HG03439 (cell line): ENCODE data around the gene SLC50A1.
"Not testable (repeated sequence)": the region's sequence is repeated elsewhere in the genome, so short reads cannot be mapped to it uniquely, and the experiment has no call there.

Experiments
- ATAC-seq: cut with Tn5 transposase; IDR thresholded peaks from one replicate; pipeline ENCODE4 v1.9.1; 2021; ENCODE audit warnings: mild to moderate bottlenecking, moderate library complexity; ENCODE audit not compliant: unreplicated experiment

The SLC50A1 gene

DNA sequence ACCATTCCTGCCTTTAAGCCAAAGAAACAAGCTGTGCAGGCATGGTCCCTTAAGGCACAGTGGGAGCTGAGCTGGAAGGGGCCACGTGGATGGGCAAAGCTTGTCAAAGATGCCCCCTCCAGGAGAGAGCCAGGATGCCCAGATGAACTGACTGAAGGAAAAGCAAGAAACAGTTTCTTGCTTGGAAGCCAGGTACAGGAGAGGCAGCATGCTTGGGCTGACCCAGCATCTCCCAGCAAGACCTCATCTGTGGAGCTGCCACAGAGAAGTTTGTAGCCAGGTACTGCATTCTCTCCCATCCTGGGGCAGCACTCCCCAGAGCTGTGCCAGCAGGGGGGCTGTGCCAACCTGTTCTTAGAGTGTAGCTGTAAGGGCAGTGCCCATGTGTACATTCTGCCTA is 1.3 kb upstream of the SLC50A1 start:
- no peak for ATAC-seq

DNA sequence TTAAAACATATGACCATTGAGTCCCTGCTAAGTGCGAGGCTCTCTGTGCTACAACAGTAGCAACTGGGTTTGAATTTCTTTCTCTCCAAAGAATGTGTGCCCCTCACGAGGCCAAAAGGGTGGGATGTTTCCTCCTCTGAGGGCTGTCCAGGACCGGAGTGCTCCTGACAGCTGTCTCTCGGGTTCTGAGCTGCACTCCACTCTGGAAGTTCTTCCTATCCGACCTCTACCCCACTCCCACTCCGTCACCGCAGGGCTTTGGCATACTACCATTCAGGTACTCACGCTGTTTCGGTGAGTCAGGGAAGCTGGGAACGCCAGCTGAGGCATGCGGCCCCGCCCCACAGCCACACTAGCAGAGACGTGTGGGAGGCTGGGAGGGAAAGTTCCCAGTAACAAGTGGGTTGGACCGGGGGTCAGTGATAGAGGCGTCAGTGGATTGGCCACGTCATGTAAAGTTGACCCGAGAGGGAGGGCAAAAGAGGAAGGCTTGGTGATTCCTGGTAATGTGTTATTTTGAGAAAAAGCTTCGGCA is 705 bp upstream of the SLC50A1 start:
- ATAC-seq = no peak

DNA sequence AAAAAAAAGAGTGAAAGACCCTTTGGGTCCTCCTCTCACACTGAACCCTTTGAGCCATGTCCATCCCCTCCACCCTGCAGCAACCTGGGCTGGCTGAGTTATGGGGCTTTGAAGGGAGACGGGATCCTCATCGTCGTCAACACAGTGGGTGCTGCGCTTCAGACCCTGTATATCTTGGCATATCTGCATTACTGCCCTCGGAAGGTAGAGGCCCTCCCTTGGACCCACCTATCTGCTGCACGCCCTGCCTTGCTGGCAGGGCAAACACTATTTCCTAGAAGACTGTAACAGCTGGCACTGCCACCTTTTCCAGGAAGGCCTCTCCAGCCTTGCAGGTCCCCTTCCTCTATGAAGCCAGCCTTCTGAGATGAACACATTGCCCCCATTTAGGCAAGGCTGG is 1.1 kb downstream of the SLC50A1 start:
- ATAC-seq = no peak

DNA sequence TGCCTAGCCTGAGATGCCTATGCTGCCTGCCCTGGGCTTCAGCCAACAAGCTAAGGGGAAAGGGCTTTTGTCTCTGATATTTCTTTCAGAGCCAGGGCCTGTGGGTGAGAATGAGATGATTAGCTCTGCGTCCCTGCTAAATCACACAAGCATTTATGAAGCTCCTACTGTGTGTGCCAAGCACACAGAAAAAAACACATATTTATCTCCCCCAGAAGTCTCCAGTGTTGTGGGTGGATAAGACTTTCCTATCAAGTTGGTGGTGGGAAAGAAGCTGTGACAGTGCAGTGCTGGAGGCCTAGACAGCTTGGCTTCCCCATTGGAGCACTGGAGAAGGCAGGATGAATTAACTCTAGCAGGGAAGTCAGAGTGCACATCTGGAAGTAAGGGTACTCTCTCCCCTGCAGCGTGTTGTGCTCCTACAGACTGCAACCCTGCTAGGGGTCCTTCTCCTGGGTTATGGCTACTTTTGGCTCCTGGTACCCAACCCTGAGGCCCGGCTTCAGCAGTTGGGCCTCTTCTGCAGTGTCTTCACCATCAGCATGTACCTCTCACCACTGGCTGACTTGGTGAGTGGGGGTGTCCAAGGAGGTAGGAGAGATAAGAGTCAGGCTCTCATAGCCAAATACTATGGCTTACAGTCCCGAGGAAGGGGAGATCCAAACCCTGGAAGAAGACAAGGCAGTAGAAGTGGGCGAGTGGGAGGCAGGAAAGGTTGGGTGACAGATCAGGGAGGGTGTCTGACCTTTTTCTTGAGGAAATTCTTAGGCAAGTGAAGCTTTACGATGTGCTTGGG is 1.7 kb downstream of the SLC50A1 start:
- no peak for ATAC-seq

DNA sequence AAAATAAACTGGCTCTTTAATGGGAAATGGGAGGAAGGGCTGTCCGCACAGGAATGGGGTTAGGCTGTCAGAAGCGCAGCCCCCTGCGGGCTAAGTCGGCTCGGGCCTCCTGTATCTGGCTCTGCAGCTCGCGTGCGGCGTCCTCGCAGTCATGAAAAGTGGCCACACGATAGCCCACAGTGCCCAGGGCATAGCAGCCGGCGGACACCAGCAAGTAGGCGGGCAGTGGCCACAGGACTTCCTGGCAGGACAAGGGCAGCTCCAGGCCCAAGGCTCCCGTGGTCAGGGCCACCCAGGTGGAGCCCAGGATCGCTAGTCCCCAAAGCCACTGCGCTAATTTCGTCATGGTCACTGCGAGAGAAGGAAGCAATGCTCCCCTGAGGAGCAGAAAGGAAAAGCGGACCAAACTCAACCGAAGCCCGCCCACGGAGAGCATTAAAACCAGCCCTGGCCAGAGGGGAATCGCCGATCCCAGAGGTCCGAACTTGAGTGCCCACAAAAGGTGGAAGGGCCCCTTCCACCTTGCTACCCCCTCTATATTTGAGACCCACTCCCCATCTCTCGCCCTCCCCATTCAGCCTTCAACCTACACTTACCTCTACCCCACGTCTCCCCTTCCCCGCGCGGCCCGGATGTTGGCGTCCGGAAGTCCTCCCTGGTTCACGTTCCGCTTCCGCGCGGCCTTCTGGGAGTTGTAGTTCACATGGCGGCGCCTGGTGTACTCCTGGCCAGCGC is 4.4 kb downstream of the SLC50A1 start, which contains the start of gene DPM3:
DPM3 (minus strand) TSS at position 637 of the 735 bp plus-strand sequence; CDS start at position 346, 291 bp downstream.
- ATAC-seq = peak; percentile 48

DNA sequence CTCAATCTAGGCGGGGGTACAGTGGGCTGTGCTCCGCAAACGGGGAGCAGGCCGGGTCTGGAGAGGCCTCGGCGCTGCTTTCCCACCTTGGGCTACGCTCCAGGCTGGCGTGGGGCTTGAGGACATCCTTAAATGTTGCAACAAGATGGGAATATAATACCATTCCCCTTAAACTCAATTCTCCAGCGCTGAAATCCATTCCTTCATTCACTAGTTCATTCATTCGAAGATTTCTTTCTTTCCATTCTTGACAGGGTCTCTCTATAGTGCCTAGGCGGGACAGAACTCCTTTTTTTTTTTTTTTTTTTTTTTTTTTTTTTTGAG is 4.9 kb downstream of the SLC50A1 start:
- ATAC-seq = no peak

DNA sequence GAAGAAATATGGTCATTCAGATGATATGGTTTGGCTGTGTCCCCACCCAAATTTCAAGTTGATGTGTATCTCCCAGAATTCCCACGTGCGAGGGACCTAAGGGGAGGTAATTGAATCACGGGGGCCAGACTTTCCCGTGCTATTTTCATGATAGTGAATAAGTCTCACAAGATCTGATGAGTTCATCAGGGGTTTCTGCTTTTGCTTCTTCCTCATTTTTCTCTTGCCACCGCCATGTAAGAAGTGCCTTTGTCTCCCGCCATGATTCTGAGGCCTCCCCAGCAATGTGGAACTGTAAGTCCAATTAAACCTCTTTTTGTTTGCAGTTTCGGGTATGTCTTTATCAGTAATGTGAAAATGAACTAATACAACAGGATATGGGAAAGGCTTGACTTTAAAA is 6.1 kb downstream of the SLC50A1 start:
- no peak for ATAC-seq

DNA sequence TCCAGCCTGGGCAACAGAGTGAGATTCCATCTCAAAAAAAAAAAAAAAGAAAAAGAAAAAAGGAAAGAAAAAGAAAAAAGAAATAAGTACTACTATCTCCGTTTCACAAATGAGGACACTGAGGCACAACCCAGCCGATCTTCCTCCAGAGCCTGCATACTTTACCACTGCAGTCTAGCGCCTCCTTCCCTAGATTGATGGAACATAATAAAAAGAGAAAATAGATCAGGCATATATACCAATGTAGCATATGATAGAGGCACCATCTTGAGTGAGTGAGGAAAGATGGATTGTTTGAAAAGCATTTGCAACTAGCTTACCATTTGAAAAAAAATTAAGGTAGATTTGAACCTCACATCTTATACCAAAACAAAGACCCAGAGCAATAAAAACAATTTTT is 9.8 kb downstream of the SLC50A1 start:
- no peak for ATAC-seq

DNA sequence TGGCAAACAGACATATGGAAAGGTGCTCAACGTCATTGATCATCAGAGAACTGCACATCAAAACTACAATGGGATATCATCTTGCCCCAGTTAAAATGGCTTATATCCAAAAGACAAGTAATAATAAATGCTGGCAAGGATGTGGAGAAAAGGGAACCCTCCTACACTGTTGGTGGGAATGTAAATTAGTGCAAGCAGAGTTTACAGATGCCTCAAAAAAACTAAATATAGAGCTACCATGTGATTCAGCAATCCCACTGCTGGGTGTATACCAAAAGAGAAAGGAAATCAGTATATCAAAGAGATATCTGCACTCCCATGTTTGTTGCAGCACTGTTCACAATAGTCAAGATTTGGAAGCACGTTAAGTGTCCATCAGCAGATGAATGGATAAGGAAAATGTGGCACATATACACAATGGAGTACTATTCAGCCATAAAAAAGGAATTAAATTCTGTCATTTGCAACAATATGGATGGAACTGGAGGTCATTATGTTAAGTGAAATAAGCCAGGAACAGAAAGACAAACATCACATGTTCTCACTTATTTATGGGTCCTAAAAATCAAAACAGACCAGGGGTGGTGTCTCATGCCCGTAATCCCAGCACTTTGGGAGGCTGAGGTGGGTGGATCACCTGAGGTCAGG is 20.5 kb downstream of the SLC50A1 start:
- ATAC-seq = not testable (repeated sequence)

DNA sequence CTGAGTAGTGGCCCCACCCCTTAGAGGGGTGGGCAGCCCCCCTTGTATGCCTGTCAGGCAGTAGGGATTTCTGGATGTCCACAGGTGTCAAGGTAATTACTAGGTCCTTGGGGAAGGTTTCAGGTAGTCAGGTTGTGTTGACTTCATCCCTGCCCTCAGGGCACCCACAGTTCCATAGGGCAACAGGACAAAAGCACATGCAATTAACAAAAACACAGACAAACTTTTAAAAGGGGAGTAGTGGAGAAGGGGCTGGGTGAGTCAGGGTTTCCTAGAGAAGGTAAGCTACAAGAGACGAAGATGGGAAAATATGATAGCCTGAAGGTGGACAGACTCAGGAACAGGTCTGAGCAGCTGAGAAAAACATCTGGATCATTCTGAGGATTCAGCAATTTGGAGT is 23.3 kb downstream of the SLC50A1 start:
- ATAC-seq = no peak

DNA sequence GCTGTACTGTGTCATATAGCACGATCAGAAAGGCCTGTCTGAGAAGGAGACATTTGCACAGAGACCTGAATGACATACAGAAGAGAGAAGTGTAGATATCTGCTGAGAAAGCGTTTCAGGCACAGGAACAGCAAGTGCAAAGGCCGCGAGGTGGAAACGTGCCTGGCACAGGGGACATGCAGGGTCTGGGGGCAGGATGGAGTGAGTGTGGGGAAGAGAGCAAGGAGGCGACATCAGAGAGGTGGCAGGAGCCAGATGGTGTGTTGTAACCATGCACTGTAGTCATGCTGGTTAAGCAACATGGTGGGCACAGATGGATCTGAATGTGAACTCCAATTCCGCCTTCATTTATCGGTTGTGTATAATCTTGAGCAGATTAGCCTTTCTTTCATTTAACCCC is 24.5 kb downstream of the SLC50A1 start:
- no peak for ATAC-seq

DNA sequence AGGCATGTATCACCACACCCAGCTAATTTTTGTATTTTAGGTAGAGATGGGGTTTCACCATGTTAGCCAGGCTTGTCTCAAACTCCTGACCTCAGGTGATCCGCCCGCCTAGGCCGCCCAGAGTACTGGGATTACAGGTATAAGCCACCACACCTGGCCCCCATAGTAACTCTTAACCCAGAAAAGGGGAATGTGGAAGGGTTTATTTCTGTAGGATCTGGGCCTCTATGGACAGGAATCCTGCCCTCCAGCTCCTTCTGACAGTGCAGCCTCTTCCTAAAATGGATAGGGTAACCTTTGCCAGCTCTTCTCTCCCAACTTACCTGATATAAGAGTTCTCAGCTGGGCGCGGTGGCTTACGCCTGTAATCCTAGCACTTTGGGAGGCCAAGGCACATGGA is 27.0 kb downstream of the SLC50A1 start:
- not testable (repeated sequence) for ATAC-seq

DNA sequence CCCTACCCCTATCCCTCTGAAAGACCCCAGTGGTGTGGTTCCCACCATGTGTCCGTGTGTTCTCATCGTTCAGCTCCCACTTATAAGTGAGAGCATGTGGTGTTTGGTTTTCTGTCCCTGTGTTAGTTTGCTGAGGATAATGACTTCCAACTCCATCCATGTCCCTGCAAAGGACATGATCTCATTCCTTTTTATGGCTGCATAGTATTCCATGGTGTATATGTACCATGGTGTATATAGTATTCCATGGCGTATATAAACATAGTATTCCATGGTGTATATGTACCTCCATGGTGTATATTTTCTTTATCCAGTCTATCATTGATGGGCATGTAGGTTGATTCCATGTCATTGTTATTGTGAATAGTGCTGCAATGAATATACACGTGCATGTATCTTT is 28.1 kb downstream of the SLC50A1 start:
- not testable (repeated sequence) for ATAC-seq

DNA sequence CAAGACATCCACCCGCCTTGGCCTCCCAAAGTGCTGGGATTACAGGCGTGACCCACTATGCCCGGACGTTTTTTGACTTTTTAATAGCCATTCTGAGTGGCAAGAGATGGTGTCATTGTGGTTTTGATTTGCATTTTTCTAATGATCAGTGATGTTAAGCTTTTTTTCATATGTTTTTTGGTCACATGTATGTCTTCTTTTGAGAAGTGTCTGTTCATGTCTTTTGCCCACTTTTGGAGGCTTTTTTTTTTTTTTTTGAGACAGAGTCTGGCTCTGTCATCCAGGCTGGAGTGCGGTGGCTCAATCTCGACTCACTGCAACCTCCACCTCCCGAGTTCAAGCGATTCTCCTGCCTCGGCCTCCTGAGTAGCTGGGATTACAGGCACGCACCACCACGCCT is 29.0 kb downstream of the SLC50A1 start:
- not testable (repeated sequence) for ATAC-seq

DNA sequence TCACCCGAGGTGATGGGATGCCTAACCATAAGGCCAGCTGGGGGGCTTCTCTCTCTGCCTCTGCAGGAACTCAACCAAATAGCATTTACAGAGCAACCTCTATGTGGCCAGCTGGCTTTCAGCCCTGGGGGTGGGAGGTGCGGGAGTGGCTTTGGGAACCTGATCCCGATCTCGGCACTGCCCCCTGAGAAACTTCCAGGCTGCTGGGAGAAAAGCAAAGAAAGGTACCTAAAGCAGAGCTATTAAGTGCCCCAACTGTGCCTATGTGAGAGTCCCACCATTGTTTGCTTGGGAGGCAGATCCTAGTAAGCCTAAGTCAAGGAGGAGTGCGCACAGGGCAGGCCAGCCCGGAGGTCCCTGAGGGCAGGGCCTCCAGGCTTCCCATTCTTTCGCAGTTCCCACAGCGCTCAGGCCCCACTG is 30.4 kb downstream of the SLC50A1 start:
- no peak for ATAC-seq

DNA sequence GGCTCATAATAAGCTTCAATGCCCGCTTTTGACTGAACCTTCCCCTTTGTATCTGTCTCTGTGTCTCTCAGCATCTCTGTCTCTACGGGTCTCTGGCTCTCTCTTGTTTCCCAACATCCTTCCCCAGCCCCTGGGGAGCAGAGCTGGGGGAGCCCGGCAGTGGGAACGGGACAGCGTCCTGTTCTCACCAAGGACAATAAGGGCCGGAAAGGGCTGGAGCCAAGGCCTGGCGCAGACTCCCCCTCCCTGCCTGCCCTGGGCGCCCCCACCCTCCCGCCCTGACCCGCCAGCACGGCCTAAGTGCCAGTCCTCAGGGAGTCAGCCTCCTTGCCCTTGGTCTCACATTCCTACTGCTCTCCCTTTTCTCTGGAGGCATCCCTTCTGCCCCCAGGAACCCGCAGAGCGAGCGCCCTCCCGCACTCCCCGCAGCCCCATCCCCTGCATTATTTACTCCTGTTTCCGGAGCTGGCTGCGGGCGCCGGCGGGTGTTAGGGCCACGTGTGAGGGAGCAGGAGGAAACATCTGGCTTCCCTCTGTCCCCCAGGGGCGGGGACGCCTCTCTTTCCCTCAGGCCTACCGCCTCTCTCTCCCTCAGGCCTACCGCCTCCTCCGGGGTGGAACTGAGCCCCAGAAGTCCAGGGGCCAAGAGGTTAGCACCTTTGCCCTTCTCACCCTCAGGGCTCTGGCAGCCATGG is 31.0 kb downstream of the SLC50A1 start:
- ATAC-seq = no peak

DNA sequence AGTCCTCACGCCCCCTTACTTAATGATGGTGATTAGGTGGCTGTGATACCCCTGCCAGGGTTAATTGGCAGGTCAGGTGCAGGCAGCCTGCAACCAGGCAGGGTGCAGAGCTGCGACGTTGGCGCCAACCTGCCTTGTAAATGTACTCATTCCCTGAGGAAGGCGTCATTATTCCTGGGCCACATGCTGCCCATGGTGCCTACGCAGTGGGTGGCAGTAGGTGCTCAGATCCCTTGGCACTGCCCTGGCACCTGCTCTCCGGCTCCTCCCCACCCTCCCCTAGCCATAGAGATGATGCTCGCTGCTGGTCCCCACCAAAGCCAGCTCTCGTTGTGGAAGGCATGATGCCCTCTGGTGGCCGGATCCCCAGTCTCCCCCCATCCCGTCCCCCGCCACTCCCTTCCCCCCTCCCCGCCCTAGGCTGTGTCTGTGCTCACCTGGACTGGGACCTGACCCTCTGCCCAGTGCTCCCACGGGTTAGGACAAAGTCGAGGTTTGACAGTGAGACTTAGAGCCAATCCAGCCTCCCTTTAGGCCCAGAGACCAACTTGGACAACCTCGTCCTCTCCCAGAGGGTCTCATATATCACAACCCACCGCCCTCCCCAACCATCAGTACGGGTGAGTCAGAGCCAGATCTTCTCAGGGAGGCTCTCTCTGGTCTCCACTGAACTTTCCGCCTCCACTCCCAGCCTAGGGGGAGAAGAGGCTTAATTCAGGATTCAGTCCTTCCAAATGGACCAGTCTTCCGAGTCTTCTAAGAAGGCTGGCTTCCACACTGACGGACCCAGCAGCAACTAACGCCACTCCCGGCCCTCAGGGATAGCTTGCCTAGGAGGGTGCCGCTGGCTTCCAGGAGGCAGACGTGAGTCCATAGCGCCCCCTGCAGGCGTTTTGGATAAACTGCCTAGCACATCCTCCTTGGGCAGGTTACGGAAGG is 31.8 kb downstream of the SLC50A1 start:
- no peak for ATAC-seq

DNA sequence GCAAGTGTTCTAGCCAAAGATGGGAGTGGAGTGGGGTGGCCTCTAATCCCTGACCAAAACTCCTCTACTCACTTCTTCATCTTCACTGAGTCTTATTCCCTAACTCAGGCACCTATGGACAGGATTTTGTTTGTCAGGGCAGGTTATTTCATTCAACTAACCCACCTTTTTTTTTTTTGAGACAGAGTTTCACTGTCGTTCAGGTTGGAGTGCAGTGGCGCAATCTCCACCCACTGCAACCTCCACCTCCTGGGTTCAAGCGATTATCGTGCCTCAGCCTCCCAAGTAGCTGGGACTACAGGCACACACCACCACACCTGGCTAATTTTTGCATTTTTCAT is 32.4 kb downstream of the SLC50A1 start:
- not testable (repeated sequence) for ATAC-seq

DNA sequence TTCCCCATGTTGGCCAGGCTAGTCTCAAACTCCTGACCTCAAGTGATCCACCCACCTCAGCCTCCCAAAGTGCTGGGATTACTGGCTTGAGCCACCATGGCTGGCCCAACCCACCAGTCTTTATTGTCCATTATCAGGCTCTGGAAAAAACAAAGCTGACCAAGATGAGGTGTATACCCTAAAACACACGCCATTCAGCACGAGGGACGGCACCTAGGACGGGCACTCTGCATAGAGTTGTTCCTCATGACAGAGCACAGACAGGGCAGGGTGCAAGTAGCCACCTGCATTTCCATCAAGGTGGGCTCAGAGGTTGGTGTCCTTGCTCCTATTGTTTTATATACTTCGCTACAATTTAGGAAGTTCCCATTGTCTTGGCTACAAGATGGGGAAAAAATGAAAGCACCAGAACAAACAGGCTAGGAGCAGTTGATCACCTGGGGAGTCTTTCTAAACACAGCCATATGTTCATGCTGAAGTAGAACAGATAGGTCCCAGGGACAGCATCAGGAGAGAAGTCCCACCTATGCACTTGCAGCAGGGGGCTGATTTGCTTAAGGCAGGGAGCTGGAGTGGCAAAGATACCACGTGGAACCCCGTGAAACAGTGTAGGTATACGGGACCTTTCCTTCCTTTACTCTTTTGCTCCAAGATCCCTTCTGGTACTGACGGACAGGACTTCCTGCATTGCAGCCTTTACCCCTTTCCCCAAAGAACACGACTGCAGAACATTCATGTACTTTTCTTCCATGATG is 33.0 kb downstream of the SLC50A1 start:
- no peak for ATAC-seq
